Heart left ventricle (tissue), 16 donors: ENCODE results near the gene FAM53A. TPM values are rescaled to one million over a fixed set of nuclear protein-coding genes. Genes with fewer than 3 reads are reported as not detected.

Experiments
- ATAC-seq, 4 donors: fragments of 200-7000 bp; cut with Tn5 transposase; one replicate each; pipeline ENCODE4 v1.9.1; 2020 to 2022; ENCODE audit warnings: moderate library complexity in 4 of 4, mild to moderate bottlenecking in 3 of 4, moderate number of reproducible peaks in 1 of 4
- DNase-seq, 5 donors: peaks; one replicate each; pipeline ENCODE4 v3.0.0-alpha.2; 2020
- H3K27ac ChIP-seq, 12 donors: fragments of 200-600 bp; sonication (generic) in 4 of 12; one replicate each; pipeline versions ENCODE4 v1.5.0 to v1.8.0; 2016 to 2022; ENCODE audit warnings: mild to moderate bottlenecking in 2 of 12
- H3K27me3 ChIP-seq, 9 donors: fragments of 200-600 bp; sonication (generic) in 2 of 9; one replicate each; pipeline versions ENCODE4 v1.5.1 to v1.8.0; 2016 to 2022; ENCODE audit warnings: mild to moderate bottlenecking in 3 of 9
- H3K36me3 ChIP-seq, 9 donors: fragments of 200-600 bp; sonication (generic) in 2 of 9; one replicate each; pipeline versions ENCODE4 v1.5.0 to v1.8.0; 2018 to 2022; ENCODE audit warnings: mild to moderate bottlenecking in 2 of 9
- H3K4me1 ChIP-seq, 12 donors: fragments of 200-600 bp; sonication (generic) in 4 of 12; one replicate each; pipeline versions ENCODE4 v1.5.0 to v1.8.0; 2016 to 2022; ENCODE audit warnings: mild to moderate bottlenecking in 3 of 12
- H3K4me3 ChIP-seq, 12 donors: fragments of 200-600 bp; sonication (generic) in 4 of 12; one replicate each; pipeline versions ENCODE4 v1.5.0 to v1.8.0; 2017 to 2022; ENCODE audit warnings: mild to moderate bottlenecking in 9 of 12, moderate library complexity in 4 of 12
- H3K9me3 ChIP-seq, 12 donors: fragments of 200-600 bp; sonication (generic) in 4 of 12; one replicate each; pipeline versions ENCODE4 v1.5.0 to v1.8.0; 2016 to 2022; ENCODE audit warnings: mild to moderate bottlenecking in 1 of 12
- CTCF ChIP-seq, 12 donors: fragments of 200-600 bp; sonication (generic) in 4 of 12; IDR thresholded peaks; one replicate each; pipeline versions ENCODE4 v1.5.0 to v1.8.0; 2018 to 2022; ENCODE audit warnings: antibody characterized with exemption in 12 of 12, mild to moderate bottlenecking in 5 of 12
- POLR2A ChIP-seq, 2 donors: fragments of 450-650 bp; IDR thresholded peaks; one replicate each; pipeline ENCODE4 v1.6.1; 2017; ENCODE audit warnings: antibody characterized with exemption in 2 of 2, mild to moderate bottlenecking in 2 of 2, moderate library complexity in 2 of 2
- WGBS, 4 donors: extraction: QIAGEN DNeasy Blood & Tissue Kit in 2 of 4; methylation state at CpG; one replicate each; pipeline versions ENCODE4 v1.1.5 to v1.1.7; 2013 to 2018; 5-methylcytosine and 5-hydroxymethylcytosine counted together
- intact Hi-C, 10 donors: fragments of 100-400 bp; cut with DNase I; formaldehyde crosslinking; loops; one replicate each; pipeline versions ENCODE4 v1.11.1 to v1.14.2; 2022
- polyA plus RNA-seq, 2 donors: library from polyadenylated mRNA; stranded (reverse); fragments of 200-250 nt; gene quantifications; one replicate each; pipeline ENCODE4 v1.2.3, GENCODE V29; 2013
- total RNA-seq, 9 donors: library from RNA; depleted of rRNA in 2 of 9; stranded (reverse); fragments of >200 nt in 2 of 9; fragmentation: NEBNext Ultra II Directional in 3 of 9; extraction: Animal tissue kit (Norgen Biotek cat#: 25700) in 3 of 9; gene quantifications; one replicate each; pipeline versions ENCODE4 v1.1.0 to v1.2.4, GENCODE V29; 2016 to 2023
- donor health status: ischemic (EF 13 %, LVEDD 7.1; RV severe dilation, severe dysfunction).
- donor health status: healthy with polysubstance abuse.
- donor health status: DM: no; HTN: yes; CAD: no.
- donor health status: DM: no; HTN: no; CAD: no.
- donor health status: ischemic (EF 25% LVEDD 6.9; RV normal size, moderate dysfunction).
- donor health status: ischemic (EF 25% LVEDD 5.7; RV mildly dilated, moderate dysfunction).
- donor health status: healthy.
- donor health status: DM: yes; HTN: yes; CAD: no.
- donor health status: ischemic (EF 35%, LVEDD 5.7; RV mildly dilated, moderate dysfunction).
- donor health status: nonischemic (EF 11% LVEDD 7.7; RV severe dilation, severe dysfunction).
- donor health status: DM: yes; HTN: yes; CAD: no.
- donor health status: PGD.
- donor health status: ischemic (EF 29% LVEDD 5.4; RV normal size, mild dysfunction).
- donor health status: nonischemic (EF 23%, LVEDD 6.1; RV moderate dilation, normal function).

The FAM53A gene
- total and polyA plus RNA-seq, 11 donors = 0.42 to 2.3 (median 0.99) TPM

- peaks cover 10 to 82% (median 43%) of the 10 kb centered on the region in 12 donors for H3K4me1 ChIP-seq
- TF ChIP-seq CTCF (IDR thresholded peaks at IDR 0.05) = no peak
- TF ChIP-seq POLR2A (IDR thresholded peaks at IDR 0.05) = no peak
- intact Hi-C loops = loop anchor here in 6 of 10 donors (10.0 kb wide), 1 partner anchor 368 kb away; no protein-coding TSS in a partner anchor
- ATAC-seq = no peak
- H3K4me3 ChIP-seq = peak overlapping the region in 4 of 12 donors; percentile 63 to 94 (median 73)
- H3K27me3 ChIP-seq = no peaks in the 10 kb centered on the region
- peak overlapping the region in 6 of 12 donors; percentile 18 to 94 (median 32) for H3K27ac ChIP-seq
- H3K36me3 ChIP-seq = peaks cover 0 to 39% (median 12%) of the 10 kb centered on the region in 9 donors
- no peaks in the 10 kb centered on the region for H3K9me3 ChIP-seq
- WGBS, 4 donors = 45 to 57% (median 51%) methylated on average over 18 of the region's 18 CpGs
- DNase-seq = peak in 1 of 5 donors; percentile 65
These were observed 38.5 kb upstream of the FAM53A start for GRCh38 chr4:1722551-1723118.

GRCh38 chr4:1721666-1722550 is 37.8 kb upstream of the FAM53A start:
- Histone ChIP-seq H3K27ac (peak overlapping the region in 6 of 12 donors; percentile 54 to 96 (median 94)), H3K36me3 (peaks cover 0 to 42% (median 17%) of the 10 kb centered on the region in 9 donors), H3K27me3 (no peaks in the 10 kb centered on the region), H3K4me3 (peak overlapping the region; percentile 23 to 94 (median 80)), H3K9me3 (no peaks in the 10 kb centered on the region), H3K4me1 (peaks cover 10 to 75% (median 40%) of the 10 kb centered on the region in 12 donors)
- no peak for ATAC-seq
- intact Hi-C loops = loop anchor here in 6 of 10 donors (10.0 kb wide), 1 partner anchor 367 kb away; no protein-coding TSS in a partner anchor
- DNase-seq = peak in 1 of 5 donors; percentile 60
- WGBS, 4 donors = 5 to 9% (median 6%) methylated on average over 40 to 61 of the region's 61 CpGs
- TF ChIP-seq CTCF (IDR thresholded peaks at IDR 0.05) (no peak), POLR2A (IDR thresholded peaks at IDR 0.05) (no peak)

DNA sequence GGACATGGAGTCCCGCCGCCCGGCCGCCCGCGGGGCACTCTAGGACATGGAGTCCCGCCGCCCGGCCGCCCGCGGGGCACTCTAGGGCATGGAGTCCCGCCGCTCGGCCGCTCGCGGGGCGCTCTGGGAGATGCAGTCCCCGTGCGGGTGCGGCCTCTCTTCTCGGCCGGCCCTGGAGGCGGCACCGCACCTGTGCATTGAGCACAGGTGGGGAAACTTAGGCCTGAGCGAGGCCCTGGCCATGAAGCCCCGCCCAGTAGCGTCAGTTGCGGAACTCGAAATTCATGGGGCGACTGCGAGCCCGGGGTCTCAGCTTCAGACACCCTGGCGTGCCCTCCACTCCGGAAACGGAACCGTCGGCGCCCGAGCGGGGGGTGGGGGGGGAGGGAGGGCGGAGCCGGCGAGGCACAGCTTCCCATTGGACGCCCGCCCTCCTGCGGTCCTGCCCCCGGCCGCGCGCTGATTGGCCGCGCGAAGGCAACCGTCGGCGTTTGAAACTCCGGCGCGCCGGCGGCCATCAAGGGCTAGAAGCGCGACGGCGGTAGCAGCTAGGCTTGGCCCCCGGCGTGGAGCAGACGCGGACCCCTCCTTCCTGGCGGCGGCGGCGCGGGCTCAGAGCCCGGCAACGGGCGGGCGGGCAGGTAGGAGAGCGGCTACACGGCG is 37.0 kb upstream of the FAM53A start, which contains the start of the genes TACC3 and TMEM129:
TACC3 (plus strand) TSS at position 519 of the 663 bp plus-strand sequence. CDS start 1,901 bp downstream, outside the sequence.
TMEM129 (minus strand) TSS at position 321 of the 663 bp plus-strand sequence. CDS start 486 bp downstream, outside the sequence.
- Histone ChIP-seq H3K4me3 (peak within 1 kb of the TSS; percentile 43 to 94 (median 80)), H3K27ac (peak within 1 kb of the TSS; percentile 91 to 98 (median 95)), H3K36me3 (peaks cover 0 to 50% (median 18%) of the 10 kb centered on the region in 9 donors), H3K9me3 (no peaks in the 10 kb centered on the region), H3K4me1 (peaks cover 5 to 69% (median 34%) of the 10 kb centered on the region in 12 donors), H3K27me3 (no peaks in the 10 kb centered on the region)
- TF ChIP-seq POLR2A (IDR thresholded peaks at IDR 0.05) (peak in 1 of 2 donors; percentile 66), CTCF (IDR thresholded peaks at IDR 0.05) (no peak)
- ATAC-seq = peak; percentile 88 to 93 (median 90)
- intact Hi-C loops = loop anchor here in 6 of 10 donors (10.0 kb wide), 1 partner anchor 366 kb away; no protein-coding TSS in a partner anchor
- DNase-seq = peak; percentile 94 to 96 (median 94)
- 0 to 1% (median 0%) methylated on average over 10 to 83 of the region's 83 CpGs for WGBS, 4 donors
